D341Med (cell line): ENCODE measurements around the gene GATD1.

Experiments used
- DNase-seq: peaks from one replicate; pipeline ENCODE4 v3.0.0; 2012; ENCODE audit warnings: low spot score

GATD1 gene

GRCh38 chr11:795634-796564 lies 18.6 kb upstream of the GATD1 start:
- DNase-seq, result peak; percentile 78

GRCh38 chr11:794766-795633 lies 17.7 kb upstream of the GATD1 start:
- DNase-seq, result peak; percentile 79

GRCh38 chr11:794013-794765 lies 16.9 kb upstream of the GATD1 start:
- no peak for DNase-seq

GRCh38 chr11:793556-793955 lies 16.3 kb upstream of the GATD1 start:
- peak; percentile 71 for DNase-seq

DNA sequence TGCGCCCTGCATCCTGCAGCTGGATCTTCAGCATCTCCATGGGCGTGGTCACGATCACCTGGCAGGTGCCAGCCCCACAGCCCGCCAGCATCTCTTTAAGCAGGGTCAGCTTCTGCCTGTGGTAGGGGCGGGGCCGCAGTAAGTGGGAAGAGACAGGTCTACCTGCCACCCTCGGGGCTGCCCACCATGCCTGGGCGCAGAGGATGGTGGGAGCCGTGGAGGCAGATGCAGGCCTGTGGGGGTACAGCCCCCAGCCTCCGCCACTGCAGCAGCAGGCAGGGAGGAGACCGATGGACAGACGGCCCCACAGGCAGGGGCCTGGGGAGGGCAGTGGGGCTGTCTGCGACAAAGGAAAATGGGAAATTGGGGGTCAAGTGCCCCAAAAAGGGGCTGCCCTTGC lies 15.6 kb upstream of the GATD1 start:
- no peak for DNase-seq

DNA sequence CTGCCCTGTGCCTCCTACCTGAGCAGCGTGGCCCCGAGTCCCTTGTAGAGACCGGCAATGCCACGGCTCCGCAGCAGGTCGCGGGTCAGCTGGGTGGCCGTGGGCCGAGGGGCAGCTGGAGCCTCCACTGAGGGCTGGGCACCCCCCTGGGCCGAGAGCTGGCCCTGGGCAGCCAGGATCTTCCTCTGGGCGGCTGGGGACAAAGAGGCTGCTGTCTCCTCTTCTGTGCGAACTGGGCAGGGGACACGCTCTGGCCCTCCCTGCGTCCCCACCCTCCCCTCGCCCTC lies 15.2 kb upstream of the GATD1 start:
- DNase-seq, result no peak

DNA sequence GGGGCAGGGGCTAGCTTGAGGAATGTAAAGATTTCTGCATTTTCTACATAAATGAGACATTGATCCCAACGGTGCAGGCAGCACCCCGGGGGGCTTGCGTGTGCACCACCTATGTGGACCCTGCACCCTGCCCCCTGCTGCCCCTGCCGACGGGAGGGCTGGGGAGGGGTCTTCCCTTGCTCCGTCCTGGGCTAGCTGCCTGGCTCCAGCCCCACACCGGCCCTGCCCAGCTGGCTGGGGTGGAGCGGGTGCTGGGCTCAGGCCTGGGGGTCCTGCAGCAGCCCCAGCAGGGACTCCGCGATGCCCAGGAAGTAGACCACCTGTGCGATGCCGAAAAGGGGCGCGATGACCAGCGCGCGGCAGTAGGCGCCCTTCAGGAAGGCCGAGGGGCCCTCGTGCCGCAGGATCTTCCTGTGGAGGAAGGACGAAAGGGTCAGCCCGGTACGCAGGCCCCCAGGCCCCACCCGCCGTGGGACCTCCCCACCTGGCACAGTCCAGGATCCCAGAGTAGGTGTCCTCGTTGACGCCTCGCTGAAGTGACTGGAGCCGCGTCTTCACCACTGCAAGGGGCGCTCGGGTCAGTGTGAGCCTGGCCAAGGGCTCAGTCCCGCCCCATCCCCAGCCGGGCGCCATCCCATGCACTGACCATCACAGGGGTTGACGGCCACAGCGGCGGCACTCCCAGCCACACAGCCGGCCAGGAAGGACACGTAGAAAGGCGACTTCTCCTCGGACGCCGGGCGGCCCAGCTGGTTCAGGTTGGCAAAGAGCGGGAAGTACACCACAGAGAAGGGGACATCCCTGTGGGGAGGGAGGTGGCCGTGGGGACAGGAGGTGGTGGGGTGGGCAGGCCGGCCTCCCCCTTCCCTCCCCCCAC lies 14.6 kb upstream of the GATD1 start:
- DNase-seq, result no peak

DNA sequence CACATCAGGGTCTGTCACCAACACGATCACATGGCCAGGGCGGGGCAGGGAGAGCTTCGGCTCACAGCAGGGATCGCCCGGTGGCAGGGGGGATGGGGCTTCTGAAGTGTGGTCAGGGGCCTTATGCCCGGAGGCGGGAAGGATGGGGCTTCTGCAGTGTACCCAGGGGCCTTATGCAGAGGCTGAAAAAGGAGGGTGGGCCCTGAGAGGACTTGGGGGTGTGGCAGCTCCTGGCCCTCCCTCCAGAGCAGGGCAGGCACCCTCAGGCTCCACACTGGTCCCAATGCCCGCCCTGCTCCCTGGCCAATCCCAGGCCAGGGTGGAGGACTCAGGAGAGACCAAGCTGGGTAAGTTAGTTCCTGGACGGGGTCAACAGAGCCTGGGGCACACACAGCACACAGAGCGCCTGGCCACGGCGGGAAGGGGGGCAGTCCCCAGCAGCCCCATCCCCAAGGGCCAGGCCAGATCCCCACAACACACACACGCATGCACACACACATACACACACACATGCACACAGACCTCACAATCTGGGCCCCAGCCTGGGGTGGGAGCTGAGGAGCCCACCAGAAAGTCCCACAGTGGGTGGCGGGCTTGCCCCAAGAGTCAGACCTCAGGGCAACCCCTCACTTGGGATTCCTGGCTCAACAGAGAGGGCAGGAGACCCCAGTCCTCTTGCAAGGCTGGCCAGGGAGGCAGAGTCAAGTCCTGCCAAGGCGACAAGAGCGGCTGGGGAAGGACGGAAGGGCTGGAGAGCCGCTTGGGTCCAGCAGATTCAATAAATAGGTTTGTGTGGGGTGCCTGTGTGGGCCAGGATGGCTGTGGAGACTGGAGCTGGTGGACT lies 13.7 kb upstream of the GATD1 start:
- no peak for DNase-seq

GRCh38 chr11:789943-790342 lies 12.7 kb upstream of the GATD1 start, which contains the start of gene CEND1:
Gene CEND1, minus strand, starts transcription at chr11:790090. Its CDS starts 1,514 bp downstream, at chr11:788576.
- DNase-seq, result peak; percentile 81

- DNase-seq, result no peak
Measured at GRCh38 chr11:788953-789940, 12.0 kb upstream of the GATD1 start.

DNA sequence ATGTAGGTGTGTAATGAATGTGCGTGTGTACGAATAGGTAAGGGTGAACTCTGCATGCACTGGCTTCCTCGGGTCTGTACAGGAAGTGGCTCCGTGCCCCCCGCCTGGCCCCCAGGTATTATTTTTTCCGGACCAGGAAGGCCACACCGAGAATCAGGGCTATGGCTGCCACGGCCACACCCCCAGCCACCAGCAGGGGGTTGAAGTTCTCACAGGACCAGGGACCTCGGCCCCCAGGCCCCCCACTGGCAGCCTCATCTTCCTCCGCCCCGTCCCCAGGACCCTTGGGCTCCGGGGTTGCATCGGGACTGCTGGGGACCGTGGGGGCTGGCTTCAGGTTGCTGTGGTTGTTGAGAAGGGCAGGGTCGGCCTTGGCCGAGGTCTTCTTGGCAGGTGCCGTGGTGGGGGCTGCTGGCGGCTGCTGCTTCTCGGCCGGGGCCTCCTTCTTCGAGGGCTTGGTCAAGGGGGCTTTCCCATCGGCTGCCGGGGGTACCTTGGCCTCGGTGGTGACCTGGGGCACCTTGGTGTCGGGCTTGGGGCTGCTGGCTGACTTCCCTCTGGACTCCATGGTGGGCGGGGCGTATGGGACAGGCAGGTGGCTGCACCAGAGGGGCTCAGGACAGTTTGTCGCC lies 10.8 kb upstream of the GATD1 start:
- DNase-seq, result no peak

DNA sequence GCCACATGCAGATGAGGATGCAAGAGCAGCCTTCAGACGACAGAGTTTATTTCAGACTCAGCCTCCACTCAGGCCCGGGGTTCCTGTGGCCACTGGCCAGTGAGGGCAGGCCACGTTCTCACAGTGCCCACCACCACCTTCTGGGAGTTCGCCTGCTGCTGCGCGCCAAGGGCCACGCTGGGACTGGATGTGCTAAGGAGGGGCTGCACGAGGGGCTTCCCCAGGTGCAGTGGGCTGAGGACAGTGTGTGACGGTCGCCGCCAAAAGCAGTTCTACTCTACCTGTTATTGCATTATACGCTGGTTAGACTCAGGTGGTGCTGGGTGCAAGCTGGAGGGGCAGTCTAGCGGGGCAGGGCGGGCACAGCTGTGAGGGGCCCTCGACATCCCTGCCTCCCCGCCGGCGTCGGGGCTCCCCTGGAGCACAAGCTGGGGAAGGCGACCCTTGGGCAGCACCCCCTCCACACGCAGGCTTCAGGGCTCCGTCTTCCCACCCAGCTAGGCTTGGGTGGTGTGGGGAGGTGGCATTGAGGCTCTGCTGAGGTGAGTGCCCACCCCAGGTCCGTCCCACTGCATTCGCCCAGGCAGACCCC lies 9.9 kb upstream of the GATD1 start:
- DNase-seq, result no peak

DNA sequence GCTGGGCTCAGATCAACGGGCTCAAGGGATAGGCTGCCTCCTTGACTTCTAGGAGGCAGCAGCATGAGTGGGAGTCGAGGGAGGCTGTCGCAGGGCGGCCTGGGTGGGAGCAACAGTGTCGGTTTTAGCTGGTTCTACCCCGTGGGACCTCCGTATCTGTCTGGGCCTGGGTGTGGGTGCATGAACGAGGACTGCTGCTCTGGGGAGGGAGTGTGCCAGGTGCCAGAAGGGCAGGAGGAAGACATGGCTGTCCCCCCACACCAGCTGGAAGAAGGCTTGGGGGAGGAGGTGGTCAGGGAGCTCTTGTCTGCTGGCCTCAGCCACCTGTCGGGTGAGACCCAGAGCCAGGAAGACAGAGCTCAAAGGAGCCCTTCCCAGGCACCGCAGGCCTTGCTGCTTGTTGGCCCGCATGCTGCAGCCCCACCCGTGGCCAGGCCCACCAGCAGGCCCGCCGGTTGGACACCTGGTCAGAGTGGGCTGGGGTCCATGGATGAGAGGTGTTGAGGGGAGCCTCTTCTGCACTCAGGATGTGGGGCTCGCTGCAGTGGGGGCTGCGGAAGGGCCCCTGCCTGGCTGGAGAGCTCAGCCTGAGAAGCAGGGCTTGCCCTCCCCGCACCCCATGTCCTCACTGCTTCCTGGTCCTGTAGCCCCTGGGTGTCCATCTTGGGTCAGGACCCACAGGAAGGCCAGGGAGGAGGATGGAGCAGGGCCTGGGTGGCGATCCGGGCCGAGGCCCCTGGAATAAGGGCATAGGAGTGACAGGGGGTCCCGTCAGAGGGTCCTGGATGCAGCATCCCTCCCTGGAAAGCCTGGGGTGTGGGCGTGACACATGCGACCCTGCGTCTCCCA lies 9.2 kb upstream of the GATD1 start:
- no peak for DNase-seq

- peak; percentile 90 for DNase-seq
Measured at GRCh38 chr11:783581-784015, 6.3 kb upstream of the GATD1 start.

DNA sequence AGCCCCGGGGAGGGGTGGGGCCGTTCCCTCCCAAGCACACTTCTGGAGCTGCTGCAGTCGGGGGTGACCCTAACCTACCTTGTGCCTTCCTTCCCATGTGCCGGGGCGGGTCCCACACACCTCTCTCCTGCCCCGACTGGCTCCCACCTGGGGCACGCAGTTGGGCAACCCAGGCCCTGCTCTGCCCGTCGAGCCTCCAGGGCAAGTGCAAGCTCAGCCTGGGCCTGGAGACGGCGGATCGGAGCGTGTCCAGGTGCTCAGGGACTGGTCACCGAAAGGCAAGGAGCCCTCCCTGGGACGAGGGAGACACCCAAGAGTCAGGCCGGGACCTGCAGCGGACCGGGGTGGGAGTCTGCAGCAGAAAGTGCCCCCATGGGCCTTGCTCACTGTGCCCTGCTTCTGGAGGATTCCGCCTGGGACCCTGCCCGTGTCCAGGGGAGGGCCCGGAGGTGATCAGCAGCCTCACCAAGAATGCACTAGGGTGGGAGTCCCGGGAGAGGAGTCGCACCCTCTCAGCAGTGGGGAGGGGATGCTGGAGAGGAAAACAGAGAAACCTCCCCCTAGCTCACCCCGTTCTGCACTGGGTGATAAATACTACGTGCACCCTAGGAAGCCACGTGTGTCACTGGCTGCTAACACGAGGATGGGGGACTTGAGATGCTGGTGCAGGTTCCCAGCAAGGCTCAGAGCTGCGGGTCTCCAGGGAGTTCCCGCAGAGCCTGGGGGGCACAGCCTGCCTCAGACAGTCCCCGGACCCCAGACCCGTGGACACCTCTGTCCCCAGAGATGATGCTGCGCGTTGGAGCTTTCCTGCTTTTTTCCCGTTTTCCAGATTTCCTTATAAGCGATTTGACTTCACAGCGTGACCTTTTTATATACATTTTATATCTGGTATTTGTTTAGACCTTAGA lies 5.2 kb upstream of the GATD1 start:
- DNase-seq, result no peak

- DNase-seq, result no peak
Measured at GRCh38 chr11:779955-780532, 2.8 kb upstream of the GATD1 start.
